Mucosa of descending colon (tissue), 3 donors: Measurements from ENCODE around the gene GAD2. TPM values are rescaled to one million over a fixed set of nuclear protein-coding genes. Genes with fewer than 3 reads are reported as not detected.

Experiments used
- ATAC-seq: fragments of 200-7000 bp; cut with Tn5 transposase; one replicate; pipeline ENCODE4 v1.9.1; 2020; ENCODE audit warnings: mild to moderate bottlenecking, moderate library complexity
- DNase-seq, 3 donors: peaks; one replicate each; pipeline ENCODE4 v3.0.0-alpha.2; 2020
- H3K36me3 ChIP-seq: fragments of 200-600 bp; one replicate; pipeline ENCODE4 v1.8.0; 2021; ENCODE audit warnings: low read depth, mild to moderate bottlenecking
- H3K4me1 ChIP-seq: fragments of 200-600 bp; one replicate; pipeline ENCODE4 v1.8.0; 2021; ENCODE audit warnings: low read depth, mild to moderate bottlenecking
- H3K4me3 ChIP-seq: fragments of 200-600 bp; one replicate; pipeline ENCODE4 v1.8.0; 2021; ENCODE audit warnings: mild to moderate bottlenecking
- H3K9me3 ChIP-seq: fragments of 200-600 bp; one replicate; pipeline ENCODE4 v1.8.0; 2021; ENCODE audit warnings: mild to moderate bottlenecking
- CTCF ChIP-seq: fragments of 200-600 bp; IDR thresholded peaks from one replicate; pipeline ENCODE4 v1.8.0; 2022; ENCODE audit warnings: antibody characterized with exemption, mild to moderate bottlenecking
- intact Hi-C, 2 donors: fragments of 100-400 bp; cut with DNase I in 1 of 2; cut with micrococcal nuclease in 1 of 2; formaldehyde crosslinking; loops; one replicate each; pipeline versions ENCODE4 v1.11.0 to v1.11.1; 2022; cut with DNase I, micrococcal nuclease
- total RNA-seq, 3 donors: library from RNA; stranded (reverse); fragmentation: NEBNext Ultra II Directional in 2 of 3; extraction: Animal tissue kit (Norgen Biotek cat#: 25700) in 2 of 3; gene quantifications; one replicate each; pipeline versions ENCODE4 v1.2.1 to v1.2.4, GENCODE V29; 2021 to 2023
- donor health status: DM: no; HTN: no; CAD: no; lungs with moderate emphysema.
- donor health status: DM: no; HTN: no; CAD: no.
- donor health status: DM: no; HTN: yes; CAD: no.

Gene GAD2
- total RNA-seq, 3 donors from 2014 or later, result not detected

- intact Hi-C loops, result no loop called here
- no peaks in the 10 kb centered on the region for H3K36me3 ChIP-seq
- ATAC-seq, result no peak
- no peaks in the 10 kb centered on the region for H3K4me1 ChIP-seq
- H3K4me3 ChIP-seq, result no peak overlapping the region
- DNase-seq, result no peak
- no peaks in the 10 kb centered on the region for H3K9me3 ChIP-seq
- TF ChIP-seq CTCF, result no peak
Measured at GRCh38 chr10:26222563-26222962, 6.0 kb downstream of the GAD2 start.

DNA sequence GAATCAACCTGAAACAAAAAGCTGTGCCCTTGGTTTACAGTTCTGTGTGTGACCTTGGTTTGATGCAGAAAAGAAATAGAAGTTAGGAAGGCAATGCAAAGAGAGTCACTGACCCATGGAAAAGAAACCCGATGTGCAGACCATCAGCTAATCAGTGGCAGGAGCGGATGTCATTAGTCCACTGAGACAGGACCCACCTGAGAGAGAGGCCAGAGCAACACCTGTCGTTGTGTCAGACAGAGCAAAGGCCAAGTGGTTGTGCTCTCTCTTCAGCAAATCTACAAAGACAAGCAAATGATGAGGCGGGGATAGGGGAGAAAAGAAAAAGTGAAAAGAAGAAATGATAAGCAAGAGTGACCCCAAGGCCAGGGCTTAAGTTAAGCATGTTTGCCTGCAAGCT, 8.7 kb downstream of the GAD2 start:
- Histone ChIP-seq H3K4me3 (no peak overlapping the region), H3K36me3 (no peaks in the 10 kb centered on the region), H3K9me3 (no peaks in the 10 kb centered on the region), H3K4me1 (no peaks in the 10 kb centered on the region)
- intact Hi-C loops, result no loop called here
- TF ChIP-seq CTCF, result no peak
- no peak for ATAC-seq
- DNase-seq, result no peak

GRCh38 chr10:26227786-26228185, 11.2 kb downstream of the GAD2 start:
- no peaks in the 10 kb centered on the region for H3K36me3 ChIP-seq
- H3K9me3 ChIP-seq, result no peaks in the 10 kb centered on the region
- no peak for ATAC-seq
- no peaks in the 10 kb centered on the region for H3K4me1 ChIP-seq
- no peak overlapping the region for H3K4me3 ChIP-seq
- intact Hi-C loops, result no loop called here
- DNase-seq, result no peak
- no peak for TF ChIP-seq CTCF

DNA sequence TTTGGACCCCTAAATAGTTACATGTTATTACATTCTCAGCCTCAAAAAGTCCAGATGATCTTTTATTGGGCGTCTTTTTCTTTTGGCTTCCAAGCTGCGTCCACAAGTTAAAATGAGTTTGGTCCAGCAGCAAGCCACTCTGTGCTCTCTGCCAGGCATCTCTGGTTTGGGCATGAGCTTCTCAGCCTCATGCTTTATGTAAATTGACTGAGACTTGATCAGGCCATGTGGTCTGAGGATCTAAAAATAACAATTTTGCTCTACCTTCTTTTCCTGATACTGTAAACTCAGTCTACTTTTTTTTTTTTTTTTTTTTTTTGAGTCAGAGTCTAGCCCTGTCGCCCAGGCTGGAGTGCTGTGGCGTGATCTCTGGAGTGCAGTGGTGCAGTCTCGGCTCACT, 15.6 kb downstream of the GAD2 start:
- no peak for ATAC-seq
- H3K4me1 ChIP-seq, result no peaks in the 10 kb centered on the region
- DNase-seq, result no peak
- intact Hi-C loops, result no loop called here
- TF ChIP-seq CTCF, result no peak
- no peak overlapping the region for H3K4me3 ChIP-seq
- H3K9me3 ChIP-seq, result no peaks in the 10 kb centered on the region
- H3K36me3 ChIP-seq, result no peaks in the 10 kb centered on the region

DNA sequence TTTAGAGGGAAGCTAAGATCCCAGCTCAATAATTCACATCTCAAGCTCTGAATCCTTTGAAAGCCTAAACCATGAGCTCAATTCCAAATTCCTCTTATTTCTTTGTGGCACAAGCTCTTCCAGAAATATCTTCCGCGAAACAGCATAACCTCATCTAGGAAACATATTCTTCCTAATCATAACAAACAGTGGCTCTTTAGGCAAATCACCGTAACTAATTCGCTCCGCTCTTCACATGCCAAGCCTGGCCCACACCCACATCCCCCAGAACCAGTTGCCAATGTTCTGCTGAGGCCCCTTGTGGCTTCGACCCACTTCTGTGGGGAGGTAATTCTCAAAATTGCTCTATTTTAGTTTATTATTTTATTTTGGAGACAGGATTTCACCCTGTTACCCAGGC, 19.2 kb downstream of the GAD2 start:
- H3K9me3 ChIP-seq, result no peaks in the 10 kb centered on the region
- no peaks in the 10 kb centered on the region for H3K4me1 ChIP-seq
- no peaks in the 10 kb centered on the region for H3K36me3 ChIP-seq
- ATAC-seq (no peak), DNase-seq (no peak)
- intact Hi-C loops, result no loop called here
- no peak for TF ChIP-seq CTCF
- no peak overlapping the region for H3K4me3 ChIP-seq

- ATAC-seq (no peak), DNase-seq (no peak)
Measured at GRCh38 chr10:26238378-26238777, 21.8 kb downstream of the GAD2 start.

More at GRCh38 chr10:26238378-26238777, 21.8 kb downstream of the GAD2 start:
- H3K36me3 ChIP-seq, result no peaks in the 10 kb centered on the region
- intact Hi-C loops, result no loop called here
- no peaks in the 10 kb centered on the region for H3K9me3 ChIP-seq
- no peaks in the 10 kb centered on the region for H3K4me1 ChIP-seq
- TF ChIP-seq CTCF, result no peak
- no peak overlapping the region for H3K4me3 ChIP-seq
